HG03139 (cell line): ENCODE measurements around the gene CPA5.
"Not testable (repeated sequence)": the region's sequence is repeated elsewhere in the genome, so short reads cannot be mapped to it uniquely, and the experiment has no call there.

Experiments
- ATAC-seq: cut with Tn5 transposase; IDR thresholded peaks from one replicate; pipeline ENCODE4 v1.9.1; 2021; ENCODE audit not compliant: unreplicated experiment

Gene CPA5

GRCh38 chr7:130374507-130374906, 29.9 kb downstream of the CPA5 start:
- ATAC-seq, result no peak

GRCh38 chr7:130376461-130376860, 31.8 kb downstream of the CPA5 start:
- ATAC-seq, result not testable (repeated sequence)

GRCh38 chr7:130377178-130377577, 32.6 kb downstream of the CPA5 start:
- ATAC-seq, result no peak

- ATAC-seq, result no peak
Measured at GRCh38 chr7:130379019-130379418, 34.4 kb downstream of the CPA5 start.

- no peak for ATAC-seq
Measured at GRCh38 chr7:130379532-130379920, 34.9 kb downstream of the CPA5 start.

GRCh38 chr7:130379921-130380860, 35.6 kb downstream of the CPA5 start, which contains the start of gene CPA1:
Gene CPA1, plus strand, starts transcription at chr7:130380494. Its CDS starts 27 bp downstream, at chr7:130380521.
- no peak for ATAC-seq

GRCh38 chr7:130380861-130381455, 36.3 kb downstream of the CPA5 start:
- no peak for ATAC-seq

- ATAC-seq, result no peak
Measured at GRCh38 chr7:130381468-130382312, 37.1 kb downstream of the CPA5 start.

GRCh38 chr7:130383187-130383980, 38.8 kb downstream of the CPA5 start:
- ATAC-seq, result no peak

GRCh38 chr7:130384371-130384801, 39.8 kb downstream of the CPA5 start:
- no peak for ATAC-seq

- ATAC-seq, result no peak
Measured at GRCh38 chr7:130384841-130385599, 40.4 kb downstream of the CPA5 start.

- ATAC-seq, result no peak
Measured at GRCh38 chr7:130385600-130386066, 41.0 kb downstream of the CPA5 start.

- no peak for ATAC-seq
Measured at GRCh38 chr7:130386876-130387275, 42.3 kb downstream of the CPA5 start.

GRCh38 chr7:130387306-130387627, 42.7 kb downstream of the CPA5 start:
- ATAC-seq, result no peak

- no peak for ATAC-seq
Measured at GRCh38 chr7:130387628-130388403, 43.2 kb downstream of the CPA5 start.

GRCh38 chr7:130388671-130389070, 44.1 kb downstream of the CPA5 start:
- ATAC-seq, result no peak

- no peak for ATAC-seq
Measured at GRCh38 chr7:130390486-130390885, 45.9 kb downstream of the CPA5 start.

- no peak for ATAC-seq
Measured at GRCh38 chr7:130393101-130393561, 48.5 kb downstream of the CPA5 start.
